ENCODE data around the gene HORMAD2.

The HORMAD2 gene

GRCh38 chr22:30204742-30205111 is 124.5 kb downstream of the HORMAD2 start:
- TF ChIP-seq, protein P1, sequence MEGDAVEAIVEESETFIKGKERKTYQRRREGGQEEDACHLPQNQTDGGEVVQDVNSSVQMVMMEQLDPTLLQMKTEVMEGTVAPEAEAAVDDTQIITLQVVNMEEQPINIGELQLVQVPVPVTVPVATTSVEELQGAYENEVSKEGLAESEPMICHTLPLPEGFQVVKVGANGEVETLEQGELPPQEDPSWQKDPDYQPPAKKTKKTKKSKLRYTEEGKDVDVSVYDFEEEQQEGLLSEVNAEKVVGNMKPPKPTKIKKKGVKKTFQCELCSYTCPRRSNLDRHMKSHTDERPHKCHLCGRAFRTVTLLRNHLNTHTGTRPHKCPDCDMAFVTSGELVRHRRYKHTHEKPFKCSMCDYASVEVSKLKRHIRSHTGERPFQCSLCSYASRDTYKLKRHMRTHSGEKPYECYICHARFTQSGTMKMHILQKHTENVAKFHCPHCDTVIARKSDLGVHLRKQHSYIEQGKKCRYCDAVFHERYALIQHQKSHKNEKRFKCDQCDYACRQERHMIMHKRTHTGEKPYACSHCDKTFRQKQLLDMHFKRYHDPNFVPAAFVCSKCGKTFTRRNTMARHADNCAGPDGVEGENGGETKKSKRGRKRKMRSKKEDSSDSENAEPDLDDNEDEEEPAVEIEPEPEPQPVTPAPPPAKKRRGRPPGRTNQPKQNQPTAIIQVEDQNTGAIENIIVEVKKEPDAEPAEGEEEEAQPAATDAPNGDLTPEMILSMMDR (conservative IDR thresholded peaks at IDR 0.05; ENCODE audit: low read depth, low read length) = no peak
- DNase-seq (ENCODE audit: low read depth) = peak; percentile 44
- no peak overlapping the region for H3K4me3 ChIP-seq (ENCODE audit: low read depth, low read length)

- peak; percentile 94 for DNase-seq (ENCODE audit: low read depth)
- no peak overlapping the region for H3K4me3 ChIP-seq (ENCODE audit: low read depth, low read length)
- TF ChIP-seq, protein P1 (conservative IDR thresholded peaks at IDR 0.05; ENCODE audit: low read depth, low read length) = no peak
These were observed 125.2 kb downstream of the HORMAD2 start for GRCh38 chr22:30205281-30206115.

- DNase-seq (ENCODE audit: low read depth) = peak; percentile 97
- TF ChIP-seq, protein P1 (conservative IDR thresholded peaks at IDR 0.05; ENCODE audit: low read depth, low read length) = no peak
- H3K4me3 ChIP-seq (ENCODE audit: low read depth, low read length) = no peak overlapping the region
These were observed 126.7 kb downstream of the HORMAD2 start for GRCh38 chr22:30206944-30207343.

DNA sequence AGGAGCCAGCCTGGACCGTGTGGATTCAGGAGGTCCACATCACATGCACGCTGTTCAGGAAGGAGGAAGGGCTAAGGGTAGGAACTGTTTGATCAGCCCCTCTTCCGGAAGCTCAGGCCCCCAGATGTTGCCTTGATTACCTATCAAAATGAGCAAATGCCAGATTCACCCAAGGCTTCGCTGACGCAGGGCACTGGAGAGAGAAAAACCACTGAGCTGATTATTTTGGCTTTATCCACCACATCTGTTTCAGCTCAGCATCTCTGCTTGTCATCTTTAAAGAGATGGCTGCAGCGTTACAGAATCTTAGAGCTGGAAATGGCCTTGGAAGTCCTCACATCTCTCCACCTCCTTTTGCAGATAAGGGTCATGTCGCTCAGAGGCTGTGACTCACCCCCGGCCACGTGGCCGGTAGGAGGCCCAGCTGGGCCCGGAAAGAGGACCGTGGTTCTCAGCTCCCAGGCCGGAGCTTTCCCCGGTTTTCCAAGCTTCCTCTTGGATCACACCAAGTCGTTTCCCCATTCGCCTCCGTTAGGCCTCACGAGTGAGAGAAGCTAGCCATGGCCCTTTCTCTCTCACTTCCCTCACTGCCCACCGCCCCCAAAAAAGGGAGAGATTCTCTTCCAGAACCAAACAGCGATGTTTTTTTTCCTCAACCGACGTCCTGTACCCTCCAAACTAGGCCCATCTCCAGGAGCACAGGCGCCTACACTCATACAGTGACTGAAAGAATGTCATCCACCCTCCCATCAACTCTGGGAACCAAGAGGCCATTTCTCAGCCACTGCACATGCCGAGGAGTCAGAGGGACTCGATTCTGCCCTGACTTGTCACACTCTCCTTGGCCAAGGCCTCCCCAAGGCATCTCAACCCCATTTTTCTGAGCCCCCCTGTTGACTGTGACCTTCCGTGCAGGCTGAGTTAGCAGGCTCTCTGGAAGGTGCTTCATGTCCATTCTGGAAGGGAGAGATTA is 128.7 kb downstream of the HORMAD2 start:
- peak; percentile 83 for DNase-seq (ENCODE audit: low read depth)
- TF ChIP-seq, protein P1 (conservative IDR thresholded peaks at IDR 0.05; ENCODE audit: low read depth, low read length) = no peak
- no peak overlapping the region for H3K4me3 ChIP-seq (ENCODE audit: low read depth, low read length)

DNA sequence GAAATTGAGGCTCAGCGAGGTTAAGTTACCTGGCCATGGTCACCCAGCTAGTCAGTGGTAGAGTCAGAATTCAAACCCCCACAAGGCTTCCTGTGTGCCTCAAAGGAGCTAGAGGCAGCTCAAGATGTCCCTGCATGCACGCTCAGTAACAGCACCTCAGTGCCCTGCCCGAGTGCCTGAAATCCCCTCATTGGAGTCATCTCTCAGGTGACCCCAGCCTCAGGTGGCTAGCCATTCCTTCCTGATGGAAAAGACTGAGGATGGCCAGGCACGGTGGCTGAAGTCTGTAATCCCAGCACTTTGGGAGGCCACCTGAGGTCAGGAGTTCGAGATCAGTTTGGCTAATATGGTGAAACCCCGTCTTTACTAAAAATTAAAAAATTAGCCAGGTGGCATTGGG is 129.4 kb downstream of the HORMAD2 start:
- no peak for DNase-seq (ENCODE audit: low read depth)
- H3K4me3 ChIP-seq (ENCODE audit: low read depth, low read length) = no peak overlapping the region
- TF ChIP-seq, protein P1 (conservative IDR thresholded peaks at IDR 0.05; ENCODE audit: low read depth, low read length) = no peak

DNA sequence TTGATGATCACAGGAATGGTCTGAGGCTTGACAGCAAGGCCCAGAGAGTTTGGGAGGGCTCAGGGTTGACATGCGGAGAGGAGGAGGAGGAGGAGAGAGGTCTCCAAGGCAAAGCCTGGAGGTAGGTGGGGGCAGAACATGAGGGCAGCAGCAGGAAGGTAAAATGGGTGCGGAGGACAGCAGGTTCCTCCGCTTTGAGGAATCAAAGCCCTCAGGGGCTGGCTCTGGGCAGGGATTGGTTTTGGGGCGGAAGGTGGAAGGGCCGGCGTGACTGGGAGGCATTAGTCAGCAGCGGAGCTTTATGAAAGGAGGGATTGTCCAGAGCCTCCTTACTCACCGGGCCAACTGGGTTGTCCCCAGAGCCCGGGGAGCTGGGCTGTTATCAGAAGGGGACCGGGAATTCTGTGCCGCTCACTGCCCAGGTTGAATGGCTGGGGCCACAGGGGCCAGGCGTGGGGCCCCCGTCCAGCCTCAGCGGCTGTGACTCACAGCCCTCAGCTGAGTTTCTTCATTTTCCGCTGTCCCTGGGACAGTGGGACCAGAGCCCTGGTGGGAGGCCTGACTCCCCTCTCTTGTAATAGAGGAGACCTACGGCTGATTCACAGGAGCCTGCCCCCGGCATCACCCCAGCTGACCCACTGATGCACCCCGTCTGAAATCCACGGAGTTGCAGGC is 130.1 kb downstream of the HORMAD2 start:
- TF ChIP-seq, protein P1 (conservative IDR thresholded peaks at IDR 0.05; ENCODE audit: low read depth, low read length) = no peak
- H3K4me3 ChIP-seq (ENCODE audit: low read depth, low read length) = no peak overlapping the region
- DNase-seq (ENCODE audit: low read depth) = peak; percentile 66
